Upper lobe of left lung (tissue), 6 donors: ENCODE results near the gene PIANP. TPM values are rescaled to one million over a fixed set of nuclear protein-coding genes. Genes with fewer than 3 reads are reported as not detected.

Experiments used
- ATAC-seq, 2 donors: fragments of 200-7000 bp; cut with Tn5 transposase; one replicate each; pipeline ENCODE4 v1.9.1; 2022; ENCODE audit warnings: mild to moderate bottlenecking in 2 of 2, moderate library complexity in 2 of 2; ENCODE audit not compliant: low FRiP score in 2 of 2
- DNase-seq, 2 donors: peaks; one replicate each; pipeline ENCODE4 v3.0.0-alpha.2; 2019 to 2020
- H3K27ac ChIP-seq, 4 donors: fragments of 200-600 bp; sonication (generic); one replicate each; pipeline ENCODE4 v1.5.1; 2016 to 2019
- H3K27me3 ChIP-seq, 4 donors: fragments of 200-600 bp; sonication (generic); one replicate each; pipeline ENCODE4 v1.5.1; 2017 to 2019
- H3K36me3 ChIP-seq, 4 donors: fragments of 200-600 bp; sonication (generic); one replicate each; pipeline ENCODE4 v1.5.1; 2016 to 2019
- H3K4me1 ChIP-seq, 4 donors: fragments of 200-600 bp; sonication (generic); one replicate each; pipeline ENCODE4 v1.5.1; 2018 to 2019
- H3K4me3 ChIP-seq, 4 donors: fragments of 200-600 bp; sonication (generic); one replicate each; pipeline ENCODE4 v1.5.1; 2017 to 2019; ENCODE audit warnings: mild to moderate bottlenecking in 2 of 4, moderate library complexity in 1 of 4
- H3K9me3 ChIP-seq, 4 donors: fragments of 200-600 bp; sonication (generic); one replicate each; pipeline ENCODE4 v1.5.1; 2018 to 2019
- EP300 ChIP-seq, 4 donors: sonication (generic); formaldehyde crosslinking; IDR thresholded peaks; one replicate each; pipeline ENCODE4 v1.5.1; 2017; ENCODE audit warnings: antibody characterized with exemption in 4 of 4, control low read depth in 2 of 4
- POLR2A ChIP-seq, 4 donors: fragments of 450-650 bp; IDR thresholded peaks; one replicate each; pipeline ENCODE4 v1.5.1; 2016 to 2017; ENCODE audit warnings: antibody characterized with exemption in 4 of 4, mild to moderate bottlenecking in 2 of 4
- POLR2AphosphoS5 ChIP-seq, 2 donors: sonication (generic); formaldehyde crosslinking; IDR thresholded peaks; one replicate each; pipeline ENCODE4 v1.5.1; 2017; ENCODE audit warnings: antibody characterized with exemption in 2 of 2
- WGBS, 2 donors: methylation state at CpG; one replicate each; pipeline ENCODE4 v1.1.5; 2017 to 2018; 5-methylcytosine and 5-hydroxymethylcytosine counted together
- total RNA-seq, 6 donors: library from RNA; depleted of rRNA in 4 of 6; stranded (reverse); fragments of >200 nt in 4 of 6; gene quantifications; one replicate each; pipeline versions ENCODE4 v1.1.0 to v1.2.1, GENCODE V29; 2016 to 2021
- TF ChIP-seq, protein P1 (sequence below), 6 experiments: fragments of 450-650 bp in 4 of 6; fragments of 200-600 bp in 2 of 6; sonication (generic) in 2 of 6; IDR thresholded peaks; one replicate each; pipeline ENCODE4 v1.5.1; 2016 to 2019; ENCODE audit warnings: antibody characterized with exemption in 6 of 6
- donor health status: DM: no; HTN: no; CAD: no; lungs with moderate emphysema.
- donor health status: DM: no; HTN: yes; CAD: no; lungs with severe emphysema.

PIANP gene
- total RNA-seq, 6 donors from 2014 or later = 0.13 to 0.83 (median 0.39) TPM; not detected in 3

DNA sequence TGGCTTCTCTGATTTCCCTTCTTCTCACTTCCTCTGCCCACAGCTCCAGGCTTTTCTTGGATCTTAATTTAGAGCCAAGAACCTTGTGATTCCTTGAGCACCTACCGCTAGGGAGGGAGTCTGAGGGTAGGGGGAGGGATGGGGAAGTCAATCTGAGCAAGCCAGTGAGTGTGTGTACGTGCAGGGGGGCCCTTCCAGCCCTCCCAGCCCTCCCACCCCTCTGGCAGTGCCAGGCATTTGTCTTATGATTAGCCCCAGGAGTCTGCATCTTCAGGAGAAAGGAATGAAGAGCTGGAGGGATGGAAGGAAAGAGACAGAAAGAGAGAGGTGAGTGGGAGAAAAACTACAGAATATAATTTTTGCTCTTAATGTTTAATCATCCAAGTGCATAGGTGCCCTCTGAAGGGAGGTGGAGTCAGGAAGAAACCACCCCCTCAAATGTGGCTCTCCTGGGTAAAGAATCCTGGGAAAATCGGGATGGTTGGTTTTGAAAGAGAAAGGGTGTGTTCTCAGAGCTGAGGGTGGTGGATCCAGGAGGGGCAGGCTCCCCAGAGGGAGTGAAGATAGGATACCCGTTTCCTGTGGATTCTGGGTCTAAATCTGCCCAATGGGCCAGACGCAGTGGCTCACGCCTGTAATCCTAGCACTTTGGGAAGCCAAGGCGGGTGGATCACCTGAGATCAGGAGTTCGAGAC, 2.1 kb downstream of the PIANP start:
- 47 to 56% methylated on average over 8 of the region's 8 CpGs for WGBS, 2 donors
- no peak for ATAC-seq
- Histone ChIP-seq H3K27me3 (peaks cover 0 to 37% (median 22%) of the 10 kb centered on the region in 4 donors), H3K4me3 (no peak overlapping the region), H3K9me3 (no peaks in the 10 kb centered on the region), H3K4me1 (peaks cover 11 to 19% (median 14%) of the 10 kb centered on the region in 4 donors), H3K36me3 (no peaks in the 10 kb centered on the region), H3K27ac (no peak overlapping the region)
- no peak for TF ChIP-seq POLR2A (IDR thresholded peaks at IDR 0.05)
- no peak for TF ChIP-seq EP300 (IDR thresholded peaks at IDR 0.05)
- no peak for TF ChIP-seq POLR2AphosphoS5 (IDR thresholded peaks at IDR 0.05)
- TF ChIP-seq, protein P1, sequence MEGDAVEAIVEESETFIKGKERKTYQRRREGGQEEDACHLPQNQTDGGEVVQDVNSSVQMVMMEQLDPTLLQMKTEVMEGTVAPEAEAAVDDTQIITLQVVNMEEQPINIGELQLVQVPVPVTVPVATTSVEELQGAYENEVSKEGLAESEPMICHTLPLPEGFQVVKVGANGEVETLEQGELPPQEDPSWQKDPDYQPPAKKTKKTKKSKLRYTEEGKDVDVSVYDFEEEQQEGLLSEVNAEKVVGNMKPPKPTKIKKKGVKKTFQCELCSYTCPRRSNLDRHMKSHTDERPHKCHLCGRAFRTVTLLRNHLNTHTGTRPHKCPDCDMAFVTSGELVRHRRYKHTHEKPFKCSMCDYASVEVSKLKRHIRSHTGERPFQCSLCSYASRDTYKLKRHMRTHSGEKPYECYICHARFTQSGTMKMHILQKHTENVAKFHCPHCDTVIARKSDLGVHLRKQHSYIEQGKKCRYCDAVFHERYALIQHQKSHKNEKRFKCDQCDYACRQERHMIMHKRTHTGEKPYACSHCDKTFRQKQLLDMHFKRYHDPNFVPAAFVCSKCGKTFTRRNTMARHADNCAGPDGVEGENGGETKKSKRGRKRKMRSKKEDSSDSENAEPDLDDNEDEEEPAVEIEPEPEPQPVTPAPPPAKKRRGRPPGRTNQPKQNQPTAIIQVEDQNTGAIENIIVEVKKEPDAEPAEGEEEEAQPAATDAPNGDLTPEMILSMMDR (IDR thresholded peaks at IDR 0.05) = no peak
- DNase-seq = no peak

DNA sequence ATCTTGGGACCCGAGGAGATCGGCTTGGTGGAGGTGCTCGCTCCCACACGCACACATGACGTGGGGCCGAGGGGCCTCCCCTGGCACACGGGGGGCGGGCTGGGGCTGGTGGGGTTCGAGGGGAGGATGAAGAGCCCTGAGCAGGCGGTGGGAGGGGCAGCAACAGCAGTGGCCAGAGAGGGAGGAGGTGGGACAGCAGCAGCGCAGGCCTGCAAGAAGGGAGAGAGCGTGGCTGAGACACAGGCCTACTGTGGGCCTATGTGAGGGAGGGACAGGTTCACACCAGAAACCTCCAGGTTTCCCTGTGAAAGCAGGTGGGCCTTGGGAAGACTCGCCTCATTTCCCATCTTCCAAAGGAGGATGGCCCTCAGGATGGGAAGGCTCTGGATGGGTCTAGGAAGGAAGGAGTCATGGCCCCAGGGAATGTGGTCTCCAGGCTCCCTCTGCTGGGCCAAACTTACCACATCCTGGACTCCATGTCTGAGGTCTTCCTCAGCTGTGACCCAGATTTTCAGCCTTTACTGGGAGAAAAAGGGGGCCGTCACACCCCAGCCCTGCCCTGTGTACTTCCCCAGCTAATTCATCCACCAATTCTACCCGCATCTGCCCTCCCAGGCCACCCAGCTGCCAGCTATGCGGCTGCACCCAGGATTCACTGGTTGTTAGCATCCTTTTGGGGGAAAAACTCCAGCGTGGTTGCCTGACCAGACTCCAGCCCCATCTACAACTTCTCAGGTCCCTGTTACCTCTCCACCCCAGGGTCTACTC, 2.8 kb downstream of the PIANP start:
- WGBS, 2 donors = 69 to 77% methylated on average over 14 to 17 of the region's 17 CpGs
- H3K9me3 ChIP-seq = no peaks in the 10 kb centered on the region
- peak in 1 of 2 donors; percentile 55 for DNase-seq
- TF ChIP-seq, protein P1 (IDR thresholded peaks at IDR 0.05) = peak in 4 of 6 experiments; percentile 8 to 50 (median 18)
- TF ChIP-seq POLR2A (IDR thresholded peaks at IDR 0.05) (no peak), POLR2AphosphoS5 (IDR thresholded peaks at IDR 0.05) (no peak), EP300 (IDR thresholded peaks at IDR 0.05) (no peak)
- no peak overlapping the region for H3K27ac ChIP-seq
- no peaks in the 10 kb centered on the region for H3K36me3 ChIP-seq
- H3K4me3 ChIP-seq = no peak overlapping the region
- H3K27me3 ChIP-seq = peaks cover 0 to 31% (median 22%) of the 10 kb centered on the region in 4 donors
- H3K4me1 ChIP-seq = peaks cover 11 to 19% (median 14%) of the 10 kb centered on the region in 4 donors
- ATAC-seq = peak; percentile 2 to 23

DNA sequence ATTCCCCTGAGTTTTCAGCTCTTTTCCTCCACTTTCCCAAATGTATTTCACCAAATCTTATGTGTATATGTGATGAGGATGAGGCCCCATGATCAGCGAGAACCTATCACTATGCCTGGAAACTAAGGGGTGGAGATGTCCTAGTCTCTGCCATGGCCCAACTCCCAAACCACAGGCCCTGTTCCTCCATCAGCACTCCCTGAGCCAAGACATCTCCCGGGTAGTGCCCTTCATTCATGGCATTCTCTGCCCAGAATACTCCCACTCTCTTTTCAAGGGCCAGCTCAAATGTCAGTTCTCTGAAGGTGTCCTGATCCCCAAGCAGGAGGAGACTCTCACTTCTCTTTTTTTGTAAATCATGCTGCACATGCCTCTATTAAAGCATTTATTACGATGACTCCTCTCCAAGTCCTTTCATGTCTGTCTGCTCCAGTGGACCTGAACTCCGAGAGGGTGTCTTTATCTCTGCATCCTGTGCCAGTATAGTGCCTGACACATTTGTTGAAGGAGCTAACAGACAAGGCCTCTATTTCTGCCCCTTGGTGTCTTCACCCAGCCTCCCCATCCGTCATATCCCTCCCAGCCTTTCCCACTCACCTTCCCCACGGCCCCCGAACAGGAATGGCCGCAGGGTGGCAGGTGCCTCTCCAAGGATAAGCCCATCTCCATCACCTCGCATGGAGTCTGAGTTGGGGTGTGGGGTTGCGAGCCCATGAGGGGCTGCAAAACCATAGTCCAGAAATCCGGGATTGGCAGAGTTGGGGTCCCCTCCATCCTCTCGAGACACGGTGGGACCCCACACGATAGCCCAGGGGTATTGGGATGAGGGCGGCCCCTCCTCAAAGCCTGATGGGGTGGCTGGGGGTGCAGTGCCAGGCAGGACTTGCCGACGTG, 3.7 kb downstream of the PIANP start:
- H3K27ac ChIP-seq = no peak overlapping the region
- no peaks in the 10 kb centered on the region for H3K36me3 ChIP-seq
- TF ChIP-seq EP300 (IDR thresholded peaks at IDR 0.05) (no peak), POLR2A (IDR thresholded peaks at IDR 0.05) (no peak), POLR2AphosphoS5 (IDR thresholded peaks at IDR 0.05) (no peak)
- TF ChIP-seq, protein P1 (IDR thresholded peaks at IDR 0.05) = no peak
- H3K9me3 ChIP-seq = no peaks in the 10 kb centered on the region
- no peak overlapping the region for H3K4me3 ChIP-seq
- peaks cover 0 to 30% (median 20%) of the 10 kb centered on the region in 4 donors for H3K27me3 ChIP-seq
- WGBS, 2 donors = 82 to 88% methylated on average over 11 to 17 of the region's 17 CpGs
- H3K4me1 ChIP-seq = peaks cover 11 to 19% (median 16%) of the 10 kb centered on the region in 4 donors
- DNase-seq = no peak
- ATAC-seq = no peak

DNA sequence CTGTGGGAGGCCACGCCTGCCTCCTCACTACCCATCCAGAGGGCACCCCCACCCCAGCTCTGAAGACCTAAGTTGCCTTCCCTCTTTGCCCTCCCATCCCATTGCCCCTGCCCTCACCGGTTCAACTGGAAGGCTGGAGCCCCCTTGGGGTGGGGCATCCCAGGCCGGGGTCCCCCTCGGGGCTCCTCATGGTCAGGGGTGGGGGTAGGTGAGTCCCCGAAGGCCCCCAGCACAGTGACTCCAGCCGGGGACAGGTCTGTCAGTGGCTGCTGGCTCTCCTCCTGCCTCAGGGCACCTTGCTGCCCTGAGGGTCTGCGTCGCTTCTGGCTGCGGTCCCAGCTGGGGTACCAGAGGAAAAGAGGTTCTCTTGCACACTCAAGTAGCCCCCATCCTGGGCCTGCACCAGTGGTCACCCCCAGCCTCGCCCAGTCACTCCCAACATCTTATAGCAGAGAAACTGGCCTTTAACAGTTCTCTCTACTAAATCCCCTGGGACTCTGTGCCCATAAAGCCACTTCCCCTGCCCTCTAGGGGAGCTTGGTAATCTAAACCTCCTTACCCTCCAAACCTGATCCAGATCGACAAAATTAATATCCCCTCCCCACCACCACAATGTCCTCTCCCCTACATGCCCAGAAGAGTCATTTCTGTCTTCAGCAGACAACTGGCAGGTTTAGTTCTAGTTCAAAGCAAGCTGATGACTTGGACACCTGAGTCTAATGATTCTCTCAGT, 5.1 kb downstream of the PIANP start:
- Histone ChIP-seq H3K27me3 (peaks cover 0 to 16% (median 11%) of the 10 kb centered on the region in 4 donors), H3K27ac (no peak overlapping the region), H3K4me1 (peaks cover 11 to 22% (median 15%) of the 10 kb centered on the region in 4 donors), H3K9me3 (no peaks in the 10 kb centered on the region), H3K4me3 (no peak overlapping the region), H3K36me3 (no peaks in the 10 kb centered on the region)
- ATAC-seq (no peak), DNase-seq (peak in 1 of 2 donors; percentile 53)
- WGBS, 2 donors = 78 to 83% methylated on average over 10 to 11 of the region's 11 CpGs
- TF ChIP-seq POLR2A (IDR thresholded peaks at IDR 0.05) = no peak
- TF ChIP-seq, protein P1 (IDR thresholded peaks at IDR 0.05) = no peak
- TF ChIP-seq EP300 (IDR thresholded peaks at IDR 0.05) = no peak
- no peak for TF ChIP-seq POLR2AphosphoS5 (IDR thresholded peaks at IDR 0.05)
